ENCODE measurements around the gene SOAT1.

GRCh38 chr1:179283992-179284391 is 9.6 kb upstream of the SOAT1 start:
- TF ChIP-seq SUZ12 (IDR thresholded peaks at IDR 0.05), result no peak
- TF ChIP-seq FOXM1 (IDR thresholded peaks at IDR 0.05; ENCODE audit: borderline replicate concordance), result no peak
- TF ChIP-seq TARDBP (IDR thresholded peaks at IDR 0.05), result no peak
- no peak for TF ChIP-seq CTBP1 (IDR thresholded peaks at IDR 0.05; ENCODE audit: borderline replicate concordance)

Measured in HEK293T (cell line).